HCT116 (cell line): ENCODE results near the gene TNRC6B. TPM values are rescaled to one million over a fixed set of nuclear protein-coding genes. Genes with fewer than 3 reads are reported as not detected.

Experiments used
- ATAC-seq: fragments of 200-7000 bp; cut with Tn5 transposase; 2 replicates; pipeline ENCODE4 v1.9.1; 2020; ENCODE audit warnings: mild to moderate bottlenecking, moderate library complexity
- BruUV-seq: library from RNA; stranded (reverse); fragments of 400-500 nt; replicated peaks from 2 replicates; lab custom pipeline; 2021; lab: Mats Ljungman, UMichigan
- CTCF ChIA-PET: fragments of 300-600 bp; sonication (Branson Sonifier 250); formaldehyde crosslinking; loops from one replicate; lab custom pipeline; 2021; ENCODE audit warnings: antibody characterized with exemption; lab: Charles Lee
- POLR2A ChIA-PET: fragments of 300-600, 350-600 bp; sonication (Branson Sonifier 250); formaldehyde crosslinking; loops from one replicate; lab custom pipeline; 2021; ENCODE audit warnings: antibody characterized with exemption; lab: Charles Lee
- RAD21 ChIA-PET, 2 experiments: fragments of 300-600 bp; sonication (Branson Sonifier 250); formaldehyde crosslinking; loops; one replicate each; lab custom pipeline; 2023; ENCODE audit warnings: low total read pairs in 2 of 2; ENCODE audit not compliant: uncharacterized antibody in 2 of 2, unreplicated experiment in 2 of 2, low non-redundant PET in 1 of 2; lab: Charles Lee
- DNase-seq: peaks from one replicate; pipeline ENCODE4 v3.0.0-alpha.2; 2010; ENCODE audit warnings: low read depth, low spot score
- H2AFZ ChIP-seq: fragments of 200-600 bp; shearing (Covaris generic), sonication (generic); 2 replicates; pipeline ENCODE4 v1.6.1; 2017; ENCODE audit warnings: low read depth, mixed run types, mixed read lengths, antibody characterized with exemption, low read length; ENCODE audit not compliant: poor library complexity, severe bottlenecking
- H3K27ac ChIP-seq: 2 replicates; pipeline ENCODE4 v1.5.1; 2012; ENCODE audit warnings: low read depth, low read length
- H3K27me3 ChIP-seq: fragments of 200-600 bp; sonication (generic); 2 replicates; pipeline ENCODE4 v1.6.1; 2016; ENCODE audit warnings: mixed run types, low read length, mixed read lengths; ENCODE audit not compliant: insufficient read depth
- H3K36me3 ChIP-seq, 2 experiments: fragments of 200-500 bp in 1 of 2; fragments of 200-600 bp in 1 of 2; sonication (Bioruptor generic) in 1 of 2; sonication (generic) in 1 of 2; 2 replicates each; pipeline versions ENCODE4 v1.5.1 to v1.6.1; 2014 to 2016; ENCODE audit warnings: low read length in 2 of 2, inconsistent platforms in 1 of 2, mixed read lengths in 1 of 2, mixed run types in 1 of 2; ENCODE audit not compliant: insufficient read depth in 2 of 2, control insufficient read depth in 1 of 2
- H3K4me1 ChIP-seq, 2 experiments: fragments of 200-600 bp in 1 of 2; sonication (generic) in 1 of 2; 2 replicates each; pipeline versions ENCODE4 v1.5.1 to v1.6.1; 2012 to 2017; ENCODE audit warnings: low read length in 2 of 2, inconsistent platforms in 1 of 2, mild to moderate bottlenecking in 1 of 2, mixed read lengths in 1 of 2, mixed run types in 1 of 2, moderate library complexity in 1 of 2; ENCODE audit not compliant: insufficient read depth in 2 of 2, control insufficient read depth in 1 of 2
- H3K4me2 ChIP-seq: fragments of 200-600 bp; sonication (generic); 2 replicates; pipeline ENCODE4 v1.6.1; 2017; ENCODE audit warnings: mixed run types, low read length, mixed read lengths
- H3K4me3 ChIP-seq, 2 experiments: fragments of 200-600 bp in 1 of 2; sonication (generic) in 1 of 2; replicated peaks in 1 of 2; 2 replicates each; pipeline ENCODE4 v1.5.1; 2011 to 2016; ENCODE audit warnings: low read length in 2 of 2, control low read depth in 1 of 2, low read depth in 1 of 2, mild to moderate bottlenecking in 1 of 2, mixed read lengths in 1 of 2, mixed run types in 1 of 2
- H3K79me2 ChIP-seq: fragments of 200-600 bp; sonication (generic); 2 replicates; pipeline ENCODE4 v1.6.1; 2017; ENCODE audit warnings: mild to moderate bottlenecking, mixed run types, low read length, moderate library complexity, mixed read lengths; ENCODE audit not compliant: insufficient read depth
- H3K9ac ChIP-seq: fragments of 200-600 bp; sonication (generic); 2 replicates; pipeline ENCODE4 v1.6.1; 2016; ENCODE audit warnings: low read length, mixed read lengths
- H3K9me2 ChIP-seq: fragments of 200-600 bp; sonication (generic), shearing (Covaris generic); 2 replicates; pipeline ENCODE4 v1.6.1; 2017; ENCODE audit warnings: mixed run types, mild to moderate bottlenecking, moderate library complexity; ENCODE audit not compliant: insufficient read depth
- H3K9me3 ChIP-seq, 2 experiments: fragments of 200-500 bp in 1 of 2; fragments of 200-600 bp in 1 of 2; sonication (Bioruptor generic) in 1 of 2; sonication (generic) in 1 of 2; 2 replicates each; pipeline ENCODE4 v1.6.1; 2014 to 2017; ENCODE audit warnings: low read length in 2 of 2, mixed read lengths in 2 of 2, inconsistent platforms in 1 of 2, low read depth in 1 of 2, mild to moderate bottlenecking in 1 of 2, mixed run types in 1 of 2, moderate library complexity in 1 of 2; ENCODE audit not compliant: control insufficient read depth in 1 of 2, insufficient read depth in 1 of 2
- H4K20me1 ChIP-seq: fragments of 200-600 bp; sonication (generic), shearing (Covaris generic); 2 replicates; pipeline ENCODE4 v1.6.1; 2017; ENCODE audit warnings: mixed run types, mild to moderate bottlenecking, moderate library complexity; ENCODE audit not compliant: insufficient read depth
- CBX3 ChIP-seq: IDR thresholded peaks from 2 replicates; pipeline ENCODE4 v1.6.1; 2012; ENCODE audit warnings: low read depth
- CEBPB ChIP-seq: IDR thresholded peaks from 2 replicates; pipeline ENCODE4 v1.6.1; 2012; ENCODE audit warnings: low read depth
- EGR1 ChIP-seq: IDR thresholded peaks from 2 replicates; pipeline ENCODE4 v1.6.1; 2012; ENCODE audit warnings: low read depth
- ELF1 ChIP-seq: IDR thresholded peaks from 2 replicates; pipeline ENCODE4 v1.6.1; 2012; ENCODE audit warnings: low read depth, borderline replicate concordance
- EZH2 ChIP-seq: fragments of 200-600 bp; sonication (generic); IDR thresholded peaks from 2 replicates; pipeline ENCODE4 v1.6.1; 2017; ENCODE audit warnings: antibody characterized with exemption, mixed run types
- EZH2phosphoT487 ChIP-seq: fragments of 200-600 bp; IDR thresholded peaks from 2 replicates; pipeline ENCODE4 v1.6.1; 2018; ENCODE audit warnings: antibody characterized with exemption, borderline replicate concordance
- FOSL1 ChIP-seq: IDR thresholded peaks from 2 replicates; pipeline ENCODE4 v1.6.1; 2012; ENCODE audit warnings: low read depth
- JUND ChIP-seq: IDR thresholded peaks from 2 replicates; pipeline ENCODE4 v1.6.1; 2012
- POLR2A ChIP-seq: IDR thresholded peaks from 2 replicates; pipeline ENCODE4 v1.7.0; 2011; ENCODE audit warnings: borderline replicate concordance; ENCODE audit not compliant: insufficient read depth, insufficient read length; ENCODE audit errors: extremely low read depth
- POLR2AphosphoS5 ChIP-seq: IDR thresholded peaks from 2 replicates; pipeline ENCODE4 v1.6.1; 2011; ENCODE audit warnings: mild to moderate bottlenecking, low read depth, low read length, moderate library complexity
- RAD21 ChIP-seq: IDR thresholded peaks from 2 replicates; pipeline ENCODE4 v1.6.1; 2012; ENCODE audit warnings: low read depth, mild to moderate bottlenecking
- SIN3A ChIP-seq: IDR thresholded peaks from 2 replicates; pipeline ENCODE4 v1.6.1; 2012; ENCODE audit warnings: low read depth
- SP1 ChIP-seq: IDR thresholded peaks from 2 replicates; pipeline ENCODE4 v1.6.1; 2012; ENCODE audit warnings: low read depth
- SRF ChIP-seq: IDR thresholded peaks from 2 replicates; pipeline ENCODE4 v1.6.1; 2012; ENCODE audit warnings: low read depth
- TCF7L2 ChIP-seq: IDR thresholded peaks from 2 replicates; pipeline ENCODE4 v1.7.0; 2011; ENCODE audit warnings: borderline replicate concordance, inconsistent platforms; ENCODE audit not compliant: insufficient read depth, insufficient read length; ENCODE audit errors: extremely low read depth
- YY1 ChIP-seq: IDR thresholded peaks from 2 replicates; pipeline ENCODE4 v1.6.1; 2011; ENCODE audit warnings: low read length, low read depth, moderate library complexity, mild to moderate bottlenecking; ENCODE audit not compliant: insufficient replicate concordance; ENCODE audit errors: extremely low read depth
- ZFX ChIP-seq: fragments of 450-650 bp; IDR thresholded peaks from 2 replicates; pipeline ENCODE4 v1.6.1; 2017
- intact Hi-C: fragments of 100-400 bp; cut with micrococcal nuclease; formaldehyde crosslinking; loops from 2 replicates; pipeline ENCODE4 v1.10.0; 2022
- total RNA-seq: library from RNA; stranded (reverse); gene quantifications from one replicate; pipeline ENCODE4 v1.2.1, GENCODE V29; 2021; ENCODE audit not compliant: unreplicated experiment
- TF ChIP-seq, protein P1 (sequence below): IDR thresholded peaks from 2 replicates; pipeline ENCODE4 v1.6.1; 2012
- TF ChIP-seq, protein P2 (sequence below): IDR thresholded peaks from 2 replicates; pipeline ENCODE4 v1.6.1; 2012; ENCODE audit warnings: low read depth

Gene TNRC6B
- total RNA-seq, 1 experiment from 2014 or later, result 29.8 TPM

DNA sequence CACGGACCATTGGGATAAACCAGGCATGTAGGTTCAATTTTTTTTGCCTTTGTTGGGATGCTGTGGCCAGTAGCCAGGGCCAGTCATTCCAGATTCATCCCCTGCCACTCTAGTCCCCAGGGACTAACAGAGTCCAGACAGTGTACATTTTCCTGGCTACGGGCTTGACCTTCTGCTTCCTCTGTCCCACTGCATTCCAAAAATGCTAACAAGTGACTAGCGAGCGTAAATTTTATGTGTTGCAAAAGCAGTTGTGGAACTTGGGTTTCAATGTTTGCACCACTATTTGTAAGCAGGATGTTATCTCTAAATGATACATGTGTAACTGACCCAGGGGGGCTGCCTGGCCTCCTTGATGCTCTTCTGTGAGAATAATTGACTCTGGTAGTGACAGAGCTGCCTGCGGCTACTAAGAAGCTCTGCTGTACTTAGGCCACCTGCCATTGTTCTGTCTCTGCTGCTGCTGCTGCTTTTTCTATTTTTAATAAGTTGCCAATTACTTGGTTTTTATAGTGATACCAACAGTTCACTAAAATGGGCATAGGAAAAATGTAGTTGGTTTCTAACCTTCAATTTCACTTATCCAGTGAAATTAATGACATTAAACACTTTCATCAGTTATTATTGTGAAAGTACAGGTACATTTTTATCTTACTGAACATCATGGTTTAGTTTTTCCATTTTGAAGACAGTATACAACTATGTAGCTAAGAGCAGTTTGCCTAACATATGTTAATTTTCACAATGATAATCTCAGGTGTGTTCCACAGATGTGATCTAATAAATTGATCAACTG, 26.8 kb downstream of the TNRC6B start (continued):
- TF ChIP-seq, protein P1, sequence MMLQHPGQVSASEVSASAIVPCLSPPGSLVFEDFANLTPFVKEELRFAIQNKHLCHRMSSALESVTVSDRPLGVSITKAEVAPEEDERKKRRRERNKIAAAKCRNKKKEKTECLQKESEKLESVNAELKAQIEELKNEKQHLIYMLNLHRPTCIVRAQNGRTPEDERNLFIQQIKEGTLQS, result no peak
- TF ChIP-seq SRF (no peak), EGR1 (no peak), TCF7L2 (no peak), CBX3 (no peak), EZH2 (no peak), FOSL1 (no peak), POLR2A (no peak), EZH2phosphoT487 (no peak)

DNA sequence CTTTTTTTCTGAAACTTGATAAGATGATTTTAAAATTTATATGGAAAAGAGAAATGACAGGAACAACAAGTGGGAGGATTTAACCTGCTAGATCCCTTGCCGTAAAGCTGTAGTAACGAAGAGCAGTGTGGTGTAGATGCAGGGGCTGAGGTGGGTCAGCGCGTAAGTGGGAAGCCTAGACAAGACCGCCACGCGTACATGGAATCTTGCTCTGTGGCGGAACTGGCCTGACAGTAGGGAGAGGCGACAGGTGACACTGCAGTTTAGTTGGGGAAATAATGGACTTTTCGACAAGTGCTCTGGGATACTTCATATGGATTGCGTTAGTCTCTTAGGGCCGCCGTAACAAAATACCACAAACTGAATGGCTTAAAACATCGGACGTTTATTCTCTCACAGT, 28.8 kb downstream of the TNRC6B start:
- ChIA-PET POLR2A (no interaction called here), CTCF (no interaction called here)
- TF ChIP-seq EGR1, result no peak
- TF ChIP-seq TCF7L2, result no peak
- TF ChIP-seq ZFX, result no peak
- TF ChIP-seq SIN3A, result no peak
- no peak for TF ChIP-seq EZH2phosphoT487
- no peak for TF ChIP-seq RAD21
- TF ChIP-seq POLR2A, result no peak
- TF ChIP-seq ELF1, result no peak
- TF ChIP-seq YY1, result no peak
- no peak for TF ChIP-seq JUND
- no peak for TF ChIP-seq POLR2AphosphoS5
- TF ChIP-seq SP1, result no peak
- TF ChIP-seq, protein P2, sequence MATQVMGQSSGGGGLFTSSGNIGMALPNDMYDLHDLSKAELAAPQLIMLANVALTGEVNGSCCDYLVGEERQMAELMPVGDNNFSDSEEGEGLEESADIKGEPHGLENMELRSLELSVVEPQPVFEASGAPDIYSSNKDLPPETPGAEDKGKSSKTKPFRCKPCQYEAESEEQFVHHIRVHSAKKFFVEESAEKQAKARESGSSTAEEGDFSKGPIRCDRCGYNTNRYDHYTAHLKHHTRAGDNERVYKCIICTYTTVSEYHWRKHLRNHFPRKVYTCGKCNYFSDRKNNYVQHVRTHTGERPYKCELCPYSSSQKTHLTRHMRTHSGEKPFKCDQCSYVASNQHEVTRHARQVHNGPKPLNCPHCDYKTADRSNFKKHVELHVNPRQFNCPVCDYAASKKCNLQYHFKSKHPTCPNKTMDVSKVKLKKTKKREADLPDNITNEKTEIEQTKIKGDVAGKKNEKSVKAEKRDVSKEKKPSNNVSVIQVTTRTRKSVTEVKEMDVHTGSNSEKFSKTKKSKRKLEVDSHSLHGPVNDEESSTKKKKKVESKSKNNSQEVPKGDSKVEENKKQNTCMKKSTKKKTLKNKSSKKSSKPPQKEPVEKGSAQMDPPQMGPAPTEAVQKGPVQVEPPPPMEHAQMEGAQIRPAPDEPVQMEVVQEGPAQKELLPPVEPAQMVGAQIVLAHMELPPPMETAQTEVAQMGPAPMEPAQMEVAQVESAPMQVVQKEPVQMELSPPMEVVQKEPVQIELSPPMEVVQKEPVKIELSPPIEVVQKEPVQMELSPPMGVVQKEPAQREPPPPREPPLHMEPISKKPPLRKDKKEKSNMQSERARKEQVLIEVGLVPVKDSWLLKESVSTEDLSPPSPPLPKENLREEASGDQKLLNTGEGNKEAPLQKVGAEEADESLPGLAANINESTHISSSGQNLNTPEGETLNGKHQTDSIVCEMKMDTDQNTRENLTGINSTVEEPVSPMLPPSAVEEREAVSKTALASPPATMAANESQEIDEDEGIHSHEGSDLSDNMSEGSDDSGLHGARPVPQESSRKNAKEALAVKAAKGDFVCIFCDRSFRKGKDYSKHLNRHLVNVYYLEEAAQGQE, result no peak
- TF ChIP-seq CEBPB, result no peak
- no peak for TF ChIP-seq CBX3

More for the DNA sequence above, 28.8 kb downstream of the TNRC6B start:
- Histone ChIP-seq H3K9ac (no peak overlapping the region), H3K4me1 (no peaks in the 10 kb centered on the region), H3K9me2 (no peaks in the 10 kb centered on the region), H2AFZ (no peak overlapping the region), H3K4me3 (no peak overlapping the region), H3K9me3 (no peaks in the 10 kb centered on the region), H3K27ac (no peak overlapping the region), H3K79me2 (peaks cover 30% of the 10 kb centered on the region), H3K4me2 (no peak overlapping the region), H4K20me1 (no peaks in the 10 kb centered on the region), H3K36me3 (no peaks in the 10 kb centered on the region), H3K27me3 (no peaks in the 10 kb centered on the region)
- RAD21 ChIA-PET, result no interaction called here
- ATAC-seq, result no peak
- intact Hi-C loops, result no loop called here
- no TSS peak for BruUV-seq
- DNase-seq, result no peak
